GM10266 (cell line): ENCODE results near the gene TLNRD1.

ENCODE experiments used
- DNase-seq: peaks from one replicate; pipeline ENCODE4 v3.0.0; 2012; ENCODE audit errors: extremely low spot score
- TF ChIP-seq, protein P1 (sequence below): IDR thresholded peaks from 2 replicates; pipeline ENCODE4 v1.5.1; 2012; ENCODE audit warnings: mild to moderate bottlenecking, low read depth; ENCODE audit not compliant: control insufficient read depth, insufficient read depth; ENCODE audit errors: missing control alignments

Gene TLNRD1

DNA sequence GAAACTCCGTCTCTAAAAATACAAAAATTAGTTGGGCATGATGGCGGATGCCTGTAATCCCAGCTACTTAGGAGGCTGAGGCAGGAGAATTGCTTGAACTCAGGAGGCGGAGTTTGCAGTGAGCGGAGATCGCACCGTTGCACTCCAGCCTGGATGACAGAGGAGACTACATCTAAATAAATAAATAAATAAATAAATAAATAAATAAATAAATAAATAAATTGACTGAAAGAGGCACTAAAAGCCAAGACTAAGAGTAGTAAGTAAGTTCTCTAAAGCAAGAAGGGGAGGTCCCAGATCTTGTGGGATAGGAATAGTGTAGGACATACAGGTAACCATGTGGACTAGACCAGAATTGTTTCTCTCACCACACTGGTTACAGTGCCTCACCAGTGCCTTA is 40.0 kb downstream of the TLNRD1 start:
- DNase-seq, result no peak
- TF ChIP-seq, protein P1, sequence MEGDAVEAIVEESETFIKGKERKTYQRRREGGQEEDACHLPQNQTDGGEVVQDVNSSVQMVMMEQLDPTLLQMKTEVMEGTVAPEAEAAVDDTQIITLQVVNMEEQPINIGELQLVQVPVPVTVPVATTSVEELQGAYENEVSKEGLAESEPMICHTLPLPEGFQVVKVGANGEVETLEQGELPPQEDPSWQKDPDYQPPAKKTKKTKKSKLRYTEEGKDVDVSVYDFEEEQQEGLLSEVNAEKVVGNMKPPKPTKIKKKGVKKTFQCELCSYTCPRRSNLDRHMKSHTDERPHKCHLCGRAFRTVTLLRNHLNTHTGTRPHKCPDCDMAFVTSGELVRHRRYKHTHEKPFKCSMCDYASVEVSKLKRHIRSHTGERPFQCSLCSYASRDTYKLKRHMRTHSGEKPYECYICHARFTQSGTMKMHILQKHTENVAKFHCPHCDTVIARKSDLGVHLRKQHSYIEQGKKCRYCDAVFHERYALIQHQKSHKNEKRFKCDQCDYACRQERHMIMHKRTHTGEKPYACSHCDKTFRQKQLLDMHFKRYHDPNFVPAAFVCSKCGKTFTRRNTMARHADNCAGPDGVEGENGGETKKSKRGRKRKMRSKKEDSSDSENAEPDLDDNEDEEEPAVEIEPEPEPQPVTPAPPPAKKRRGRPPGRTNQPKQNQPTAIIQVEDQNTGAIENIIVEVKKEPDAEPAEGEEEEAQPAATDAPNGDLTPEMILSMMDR, result no peak

GRCh38 chr15:81043281-81043934 is 42.7 kb downstream of the TLNRD1 start:
- DNase-seq, result no peak
- TF ChIP-seq, protein P1, result no peak

GRCh38 chr15:81043935-81044575 is 43.3 kb downstream of the TLNRD1 start:
- DNase-seq, result no peak
- TF ChIP-seq, protein P1, result no peak

- no peak for DNase-seq
- TF ChIP-seq, protein P1, result no peak
Observed at GRCh38 chr15:81046290-81046689, 45.6 kb downstream of the TLNRD1 start.

DNA sequence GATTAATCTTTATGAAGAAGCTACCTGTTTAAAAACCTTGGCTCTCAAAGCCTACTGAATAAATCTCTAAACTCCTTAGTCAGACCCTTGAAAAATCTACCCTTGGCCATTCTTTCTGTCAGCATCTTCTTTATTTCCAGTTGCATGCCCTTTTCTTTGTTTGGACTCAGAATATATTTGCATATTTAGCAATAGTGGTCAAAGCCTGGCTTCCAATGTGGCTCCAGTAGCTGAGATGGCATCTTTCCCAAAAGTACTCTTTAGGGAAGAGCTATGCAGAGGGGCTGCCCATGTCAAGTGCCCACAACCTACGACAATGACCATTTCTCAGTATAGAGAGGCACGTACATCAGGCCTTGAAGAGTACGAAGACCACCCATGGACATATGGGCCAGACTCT is 47.2 kb downstream of the TLNRD1 start:
- no peak for DNase-seq
- TF ChIP-seq, protein P1, result no peak

DNA sequence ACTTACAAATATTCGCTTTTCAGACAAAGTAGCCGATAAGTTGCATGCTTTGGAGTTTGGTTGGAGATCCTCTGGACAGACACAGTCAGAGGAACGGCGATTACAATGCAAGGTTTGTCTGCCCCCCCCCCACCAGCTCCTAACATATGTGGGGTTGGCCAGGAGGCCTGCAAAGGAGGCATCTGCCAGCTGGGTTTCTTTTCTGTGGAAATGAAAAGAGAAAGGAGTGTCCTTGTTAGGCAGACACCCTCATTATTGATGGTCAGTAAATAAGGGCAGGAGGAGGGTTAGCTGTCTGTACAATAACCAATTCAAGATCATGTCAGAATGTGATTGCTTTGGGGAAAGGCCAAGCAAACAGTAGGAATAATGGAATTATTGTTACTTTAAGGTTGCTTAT is 49.1 kb downstream of the TLNRD1 start:
- no peak for DNase-seq
- TF ChIP-seq, protein P1, result no peak

DNA sequence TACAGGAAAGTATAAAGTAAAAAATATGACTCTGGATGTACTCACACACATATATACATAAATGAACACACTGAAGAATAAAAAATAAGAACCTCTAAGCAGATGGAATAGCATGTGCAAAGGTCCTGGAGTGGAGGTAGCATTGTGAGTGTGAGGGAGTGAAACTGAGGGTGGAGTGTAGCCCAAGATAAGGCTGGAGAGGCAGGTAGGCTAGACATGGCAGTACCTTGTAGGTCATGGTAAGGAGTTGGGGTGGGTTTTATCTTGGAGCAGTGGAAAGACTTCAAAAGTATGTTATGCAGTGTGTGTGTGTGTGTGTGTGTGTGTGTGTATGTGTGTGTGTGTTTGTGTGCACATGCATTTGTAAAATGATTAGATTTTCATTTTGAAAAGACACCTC is 49.5 kb downstream of the TLNRD1 start:
- TF ChIP-seq, protein P1, result no peak
- DNase-seq, result no peak
